Measurements from ENCODE around the gene ATG16L1. TPM values are rescaled to one million over a fixed set of nuclear protein-coding genes. Genes with fewer than 3 reads are reported as not detected.

Gene ATG16L1
- total RNA-seq, 6 experiments from 2014 or later, result 14.7 to 20.2 (median 17.9) TPM

- no peak for TF ChIP-seq CTCF (IDR thresholded peaks at IDR 0.05)
- TF ChIP-seq POLR2A (IDR thresholded peaks at IDR 0.05), result no peak
- DNase-seq, result no peak
- no peaks in the 10 kb centered on the region for H3K9me3 ChIP-seq
- WGBS (ENCODE audit: insufficient coverage, low coverage, low lambda C conversion rate, missing lambda C conversion rate), result 70% methylated on average over 3 of the region's 5 CpGs
- ATAC-seq, result no peak
- no peaks in the 10 kb centered on the region for H3K27me3 ChIP-seq
- H3K4me3 ChIP-seq, result no peak overlapping the region
- peaks cover 5 to 53% (median 30%) of the 10 kb centered on the region in 4 donors for H3K36me3 ChIP-seq
- H3K27ac ChIP-seq, result no peak overlapping the region
- no peaks in the 10 kb centered on the region for H3K4me1 ChIP-seq
- intact Hi-C loops (cut with DNase I), result no loop called here
Observed at GRCh38 chr2:233295891-233296290, 44.4 kb downstream of the ATG16L1 start.

GRCh38 chr2:233297076-233297475 lies 45.6 kb downstream of the ATG16L1 start:
- DNase-seq (no peak), ATAC-seq (no peak)
- no peaks in the 10 kb centered on the region for H3K9me3 ChIP-seq
- no peaks in the 10 kb centered on the region for H3K4me1 ChIP-seq
- intact Hi-C loops (cut with DNase I), result no loop called here
- H3K27ac ChIP-seq, result no peak overlapping the region
- WGBS (ENCODE audit: insufficient coverage, low coverage, low lambda C conversion rate, missing lambda C conversion rate), result 66% methylated on average over 7 of the region's 7 CpGs
- TF ChIP-seq POLR2A (IDR thresholded peaks at IDR 0.05) (no peak), CTCF (IDR thresholded peaks at IDR 0.05) (no peak)
- H3K4me3 ChIP-seq, result no peak overlapping the region
- peaks cover 5 to 41% (median 21%) of the 10 kb centered on the region in 4 donors for H3K36me3 ChIP-seq
- H3K27me3 ChIP-seq, result no peaks in the 10 kb centered on the region

DNA sequence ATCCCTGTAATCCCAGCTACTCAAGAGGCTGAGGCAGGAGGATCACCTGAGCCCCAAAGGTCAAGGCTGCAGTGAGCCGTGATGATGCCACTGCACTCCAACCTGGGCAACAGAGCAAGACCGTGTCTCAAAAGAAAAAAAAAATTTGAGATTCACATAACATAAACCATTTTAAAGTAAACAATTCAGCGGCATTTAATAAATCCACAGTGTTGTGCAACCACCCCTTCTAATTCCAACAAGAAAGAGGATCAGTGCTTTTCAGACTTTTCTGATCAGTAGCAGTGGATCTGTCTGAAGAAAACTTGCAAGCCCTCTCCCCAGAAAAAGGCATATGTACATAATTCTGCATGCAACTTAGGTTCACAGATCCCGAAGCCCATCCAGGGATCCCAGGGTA lies 48.9 kb downstream of the ATG16L1 start:
- intact Hi-C loops (cut with DNase I), result no loop called here
- no peak for TF ChIP-seq CTCF (IDR thresholded peaks at IDR 0.05)
- TF ChIP-seq POLR2A (IDR thresholded peaks at IDR 0.05), result no peak
- ATAC-seq (no peak), DNase-seq (no peak)
- Histone ChIP-seq H3K9me3 (no peaks in the 10 kb centered on the region), H3K27me3 (no peaks in the 10 kb centered on the region), H3K27ac (no peak overlapping the region), H3K36me3 (peaks cover 0 to 8% (median under 1%) of the 10 kb centered on the region in 4 donors), H3K4me3 (no peak overlapping the region), H3K4me1 (no peaks in the 10 kb centered on the region)
- 77% methylated on average over 3 of the region's 4 CpGs for WGBS (ENCODE audit: insufficient coverage, low coverage, low lambda C conversion rate, missing lambda C conversion rate)

- Histone ChIP-seq H3K27ac (no peak overlapping the region), H3K27me3 (no peaks in the 10 kb centered on the region), H3K9me3 (no peaks in the 10 kb centered on the region), H3K4me3 (no peak overlapping the region), H3K36me3 (no peaks in the 10 kb centered on the region), H3K4me1 (no peaks in the 10 kb centered on the region)
- ATAC-seq (no peak), DNase-seq (no peak)
- intact Hi-C loops (cut with DNase I), result no loop called here
- WGBS (ENCODE audit: insufficient coverage, low coverage, low lambda C conversion rate, missing lambda C conversion rate), result 93% methylated on average over 2 of the region's 2 CpGs
- TF ChIP-seq POLR2A (IDR thresholded peaks at IDR 0.05) (no peak), CTCF (IDR thresholded peaks at IDR 0.05) (no peak)
Observed at GRCh38 chr2:233301248-233301647, 49.8 kb downstream of the ATG16L1 start.

- TF ChIP-seq CTCF (IDR thresholded peaks at IDR 0.05), result no peak
- TF ChIP-seq POLR2A (IDR thresholded peaks at IDR 0.05), result no peak
- 68% methylated on average over 6 of the region's 6 CpGs for WGBS (ENCODE audit: insufficient coverage, low coverage, low lambda C conversion rate, missing lambda C conversion rate)
- intact Hi-C loops (cut with DNase I), result no loop called here
Observed at GRCh38 chr2:233301811-233302210, 50.3 kb downstream of the ATG16L1 start.

More at GRCh38 chr2:233301811-233302210, 50.3 kb downstream of the ATG16L1 start:
- ATAC-seq (no peak), DNase-seq (no peak)
- Histone ChIP-seq H3K27ac (no peak overlapping the region), H3K4me3 (no peak overlapping the region), H3K9me3 (no peaks in the 10 kb centered on the region), H3K36me3 (no peaks in the 10 kb centered on the region), H3K27me3 (no peaks in the 10 kb centered on the region), H3K4me1 (no peaks in the 10 kb centered on the region)

Measured in right lobe of liver (tissue), 6 donors.